Testis (tissue), 3 donors: ENCODE data around the gene NRP1. TPM values are rescaled to one million over a fixed set of nuclear protein-coding genes. Genes with fewer than 3 reads are reported as not detected.

Experiments
- DNase-seq: peaks from one replicate; pipeline ENCODE4 v3.0.0-alpha.2; 2019
- H3K27ac ChIP-seq, 2 donors: fragments of 200-600 bp; sonication (generic); one replicate each; pipeline ENCODE4 v1.5.1; 2019
- H3K27me3 ChIP-seq: fragments of 200-600 bp; sonication (generic); one replicate; pipeline ENCODE4 v1.5.1; 2019
- H3K36me3 ChIP-seq: fragments of 200-600 bp; sonication (generic); one replicate; pipeline ENCODE4 v1.5.1; 2017; ENCODE audit warnings: low read depth; ENCODE audit errors: missing control alignments
- H3K4me1 ChIP-seq: fragments of 200-600 bp; sonication (generic); one replicate; pipeline ENCODE4 v1.5.1; 2019
- H3K4me3 ChIP-seq, 2 donors: fragments of 200-600 bp; sonication (generic); one replicate each; pipeline ENCODE4 v1.5.1; 2017 to 2019
- H3K9me3 ChIP-seq: fragments of 200-600 bp; sonication (generic); one replicate; pipeline ENCODE4 v1.5.1; 2017
- POLR2A ChIP-seq: fragments of 450-650 bp; IDR thresholded peaks from one replicate; pipeline ENCODE4 v1.6.1; 2017; ENCODE audit warnings: antibody characterized with exemption, mild to moderate bottlenecking, moderate library complexity
- WGBS, 2 donors: methylation state at CpG; one replicate each; pipeline ENCODE4 v1.1.5; 2018; 5-methylcytosine and 5-hydroxymethylcytosine counted together
- intact Hi-C: fragments of 100-400 bp; cut with DNase I; formaldehyde crosslinking; loops from one replicate; pipeline ENCODE4 v1.15.1; 2023; ENCODE audit warnings: low total_unique reads
- polyA plus RNA-seq: library from polyadenylated mRNA; stranded (reverse); fragments of 350-450 nt; fragmentation: Illumina TruSeq; extraction: RNeasy Lipid Tissue Mini Kit (QIAGEN cat#74804); gene quantifications from one replicate; pipeline ENCODE4 v1.2.3, GENCODE V29; 2014; ENCODE audit warnings: low read depth, low replicate concordance; ENCODE audit not compliant: insufficient read depth
- total RNA-seq, 2 donors: library from RNA; depleted of rRNA; stranded (reverse); fragments of >200 nt; gene quantifications; one replicate each; pipeline ENCODE4 v1.2.3, GENCODE V29; 2016
- TF ChIP-seq, protein P1 (sequence below), 3 experiments: fragments of 450-650 bp in 2 of 3; fragments of 200-600 bp in 1 of 3; sonication (generic) in 1 of 3; IDR thresholded peaks; one replicate each; pipeline ENCODE4 v1.5.1; 2016 to 2019; ENCODE audit warnings: antibody characterized with exemption in 3 of 3, mild to moderate bottlenecking in 2 of 3, moderate library complexity in 1 of 3

The NRP1 gene
- total and polyA plus RNA-seq, 3 donors from 2014 or later, result 15.9 to 23.8 (median 17.1) TPM

GRCh38 chr10:33330543-33331378 lies 3.7 kb downstream of the NRP1 start:
- no peaks in the 10 kb centered on the region for H3K4me1 ChIP-seq
- H3K4me3 ChIP-seq, result peak overlapping the region in 1 of 2 donors; percentile 19
- H3K36me3 ChIP-seq, result no peaks in the 10 kb centered on the region
- 14 to 19% methylated on average over 13 of the region's 13 CpGs for WGBS, 2 donors
- H3K9me3 ChIP-seq, result no peaks in the 10 kb centered on the region
- TF ChIP-seq, protein P1, sequence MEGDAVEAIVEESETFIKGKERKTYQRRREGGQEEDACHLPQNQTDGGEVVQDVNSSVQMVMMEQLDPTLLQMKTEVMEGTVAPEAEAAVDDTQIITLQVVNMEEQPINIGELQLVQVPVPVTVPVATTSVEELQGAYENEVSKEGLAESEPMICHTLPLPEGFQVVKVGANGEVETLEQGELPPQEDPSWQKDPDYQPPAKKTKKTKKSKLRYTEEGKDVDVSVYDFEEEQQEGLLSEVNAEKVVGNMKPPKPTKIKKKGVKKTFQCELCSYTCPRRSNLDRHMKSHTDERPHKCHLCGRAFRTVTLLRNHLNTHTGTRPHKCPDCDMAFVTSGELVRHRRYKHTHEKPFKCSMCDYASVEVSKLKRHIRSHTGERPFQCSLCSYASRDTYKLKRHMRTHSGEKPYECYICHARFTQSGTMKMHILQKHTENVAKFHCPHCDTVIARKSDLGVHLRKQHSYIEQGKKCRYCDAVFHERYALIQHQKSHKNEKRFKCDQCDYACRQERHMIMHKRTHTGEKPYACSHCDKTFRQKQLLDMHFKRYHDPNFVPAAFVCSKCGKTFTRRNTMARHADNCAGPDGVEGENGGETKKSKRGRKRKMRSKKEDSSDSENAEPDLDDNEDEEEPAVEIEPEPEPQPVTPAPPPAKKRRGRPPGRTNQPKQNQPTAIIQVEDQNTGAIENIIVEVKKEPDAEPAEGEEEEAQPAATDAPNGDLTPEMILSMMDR (IDR thresholded peaks at IDR 0.05), result peak; percentile 76 to 88 (median 83)
- TF ChIP-seq POLR2A, result no peak
- peak; percentile 91 for DNase-seq
- intact Hi-C loops, result loop anchor here (10.0 kb wide), 2 partner anchors 136 to 1304 kb away; no protein-coding TSS in a partner anchor
- H3K27ac ChIP-seq, result peak overlapping the region; percentile 6 to 81
- H3K27me3 ChIP-seq, result no peaks in the 10 kb centered on the region

DNA sequence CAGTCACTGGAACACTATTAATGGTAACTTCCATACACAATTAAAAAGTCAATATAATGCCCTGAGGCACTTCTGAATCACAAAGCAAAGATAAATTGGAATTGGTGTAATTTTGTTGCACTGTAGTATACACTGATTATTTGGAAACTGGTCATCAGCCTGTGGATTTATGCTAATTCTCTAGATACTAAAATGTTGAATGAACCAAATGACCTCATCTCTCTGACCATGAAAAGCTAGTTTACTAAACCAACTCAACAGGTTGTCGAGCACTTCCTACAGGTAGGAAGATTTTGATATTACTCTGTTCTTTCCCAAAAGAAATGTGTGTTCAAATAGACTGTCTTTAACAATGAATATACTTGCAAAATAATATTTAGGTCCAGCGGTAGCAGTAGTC lies 5.3 kb downstream of the NRP1 start:
- no peak overlapping the region for H3K4me3 ChIP-seq
- H3K4me1 ChIP-seq, result no peaks in the 10 kb centered on the region
- no peak overlapping the region for H3K27ac ChIP-seq
- no peak for DNase-seq
- no peaks in the 10 kb centered on the region for H3K9me3 ChIP-seq
- TF ChIP-seq POLR2A, result no peak
- TF ChIP-seq, protein P1 (IDR thresholded peaks at IDR 0.05), result no peak
- intact Hi-C loops, result no loop called here
- no peaks in the 10 kb centered on the region for H3K36me3 ChIP-seq
- no peaks in the 10 kb centered on the region for H3K27me3 ChIP-seq
- 95 to 100% methylated on average over 2 of the region's 2 CpGs for WGBS, 2 donors

- 95% methylated on average over 3 of the region's 3 CpGs for WGBS, 2 donors
- Histone ChIP-seq H3K36me3 (no peaks in the 10 kb centered on the region), H3K4me3 (no peak overlapping the region), H3K9me3 (no peaks in the 10 kb centered on the region), H3K27ac (no peak overlapping the region), H3K4me1 (no peaks in the 10 kb centered on the region), H3K27me3 (no peaks in the 10 kb centered on the region)
- intact Hi-C loops, result no loop called here
- DNase-seq, result no peak
- no peak for TF ChIP-seq POLR2A
- TF ChIP-seq, protein P1 (IDR thresholded peaks at IDR 0.05), result no peak
Measured at GRCh38 chr10:33328253-33328652, 6.2 kb downstream of the NRP1 start.

DNA sequence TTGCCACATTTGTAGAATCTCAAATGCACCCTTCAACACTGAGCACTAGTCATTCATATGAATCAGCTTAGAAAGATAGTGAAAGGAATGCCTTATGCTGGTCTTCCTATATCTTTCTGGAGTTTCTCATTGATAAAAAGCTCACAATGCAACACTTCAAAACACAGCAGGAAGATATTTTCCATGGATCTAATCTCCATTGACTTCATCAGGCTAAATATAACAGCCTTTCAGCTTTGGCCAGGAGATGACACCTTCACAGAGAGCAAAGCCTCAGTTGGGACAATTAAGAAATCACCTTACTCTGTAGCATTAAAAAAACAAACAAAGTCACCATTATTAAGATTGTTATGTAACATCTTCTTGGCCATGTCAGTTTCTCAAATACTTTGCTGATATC lies 6.7 kb downstream of the NRP1 start:
- Histone ChIP-seq H3K9me3 (no peaks in the 10 kb centered on the region), H3K36me3 (no peaks in the 10 kb centered on the region), H3K4me3 (no peak overlapping the region), H3K4me1 (no peaks in the 10 kb centered on the region), H3K27ac (no peak overlapping the region), H3K27me3 (no peaks in the 10 kb centered on the region)
- intact Hi-C loops, result no loop called here
- TF ChIP-seq POLR2A, result no peak
- TF ChIP-seq, protein P1 (IDR thresholded peaks at IDR 0.05), result peak in 1 of 3 experiments; percentile 16
- DNase-seq, result no peak

- H3K27me3 ChIP-seq, result no peaks in the 10 kb centered on the region
- TF ChIP-seq POLR2A, result no peak
- TF ChIP-seq, protein P1 (IDR thresholded peaks at IDR 0.05), result no peak
- no peaks in the 10 kb centered on the region for H3K9me3 ChIP-seq
- intact Hi-C loops, result no loop called here
- H3K4me1 ChIP-seq, result no peaks in the 10 kb centered on the region
- 84 to 85% methylated on average over 2 of the region's 2 CpGs for WGBS, 2 donors
- H3K4me3 ChIP-seq, result no peak overlapping the region
- H3K36me3 ChIP-seq, result no peaks in the 10 kb centered on the region
- no peak for DNase-seq
- H3K27ac ChIP-seq, result no peak overlapping the region
Measured at GRCh38 chr10:33326933-33327332, 7.5 kb downstream of the NRP1 start.
